ENCODE measurements around the gene CLPTM1. TPM values are rescaled to one million over a fixed set of nuclear protein-coding genes. Genes with fewer than 3 reads are reported as not detected.
A peak's percentile ranks its signal among the peaks of the same experiment; 100 is the strongest.

CLPTM1 gene
- total RNA-seq, 1 donor = 62.6 TPM

DNA sequence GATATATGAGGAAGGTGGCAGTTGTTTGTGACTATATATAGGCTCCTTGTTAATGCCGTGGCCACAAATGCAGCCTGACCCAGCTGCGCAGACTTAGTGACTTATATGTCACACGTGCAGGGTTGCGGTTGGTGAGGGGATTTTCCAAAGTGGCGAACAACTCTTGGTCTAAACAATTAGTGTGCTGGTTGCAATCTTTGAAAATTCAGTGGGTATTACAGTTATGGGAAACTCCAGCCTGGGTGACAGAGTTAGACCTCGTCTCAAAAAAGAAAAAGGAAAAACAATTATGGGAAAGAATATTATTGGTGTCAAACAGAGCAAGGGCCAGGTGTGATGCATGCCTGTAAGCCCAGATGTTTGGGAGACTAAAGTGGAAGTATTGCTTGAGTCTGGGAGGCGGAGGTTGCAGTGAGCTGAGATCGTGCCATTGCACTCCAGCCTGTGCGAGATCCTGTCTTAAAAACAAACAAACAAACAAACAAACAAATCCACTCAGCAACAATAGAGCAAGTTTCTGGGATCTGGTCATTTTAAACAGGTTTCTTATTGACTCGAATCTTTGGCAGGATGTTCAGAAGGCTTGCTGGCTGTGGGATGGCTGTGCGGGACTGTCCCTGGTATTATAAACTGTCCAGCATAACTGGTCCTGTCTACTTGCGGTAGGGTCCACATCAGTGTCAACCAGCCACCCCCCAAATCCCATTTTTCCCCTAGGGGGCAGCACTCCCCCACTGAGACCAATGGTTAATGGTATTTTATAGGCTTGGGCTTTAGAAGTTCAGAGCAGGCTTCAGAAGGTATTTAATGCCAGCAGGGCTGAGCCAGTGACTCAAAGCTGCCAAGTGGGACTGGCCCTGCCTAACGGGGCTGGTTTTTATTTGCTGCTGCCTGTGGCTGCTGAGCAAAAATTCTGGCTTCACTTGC is 61.5 kb downstream of the CLPTM1 start:
- H3K4me3 ChIP-seq (ENCODE audit: low read depth, low read length) = no peak overlapping the region
- TF ChIP-seq, protein P1, sequence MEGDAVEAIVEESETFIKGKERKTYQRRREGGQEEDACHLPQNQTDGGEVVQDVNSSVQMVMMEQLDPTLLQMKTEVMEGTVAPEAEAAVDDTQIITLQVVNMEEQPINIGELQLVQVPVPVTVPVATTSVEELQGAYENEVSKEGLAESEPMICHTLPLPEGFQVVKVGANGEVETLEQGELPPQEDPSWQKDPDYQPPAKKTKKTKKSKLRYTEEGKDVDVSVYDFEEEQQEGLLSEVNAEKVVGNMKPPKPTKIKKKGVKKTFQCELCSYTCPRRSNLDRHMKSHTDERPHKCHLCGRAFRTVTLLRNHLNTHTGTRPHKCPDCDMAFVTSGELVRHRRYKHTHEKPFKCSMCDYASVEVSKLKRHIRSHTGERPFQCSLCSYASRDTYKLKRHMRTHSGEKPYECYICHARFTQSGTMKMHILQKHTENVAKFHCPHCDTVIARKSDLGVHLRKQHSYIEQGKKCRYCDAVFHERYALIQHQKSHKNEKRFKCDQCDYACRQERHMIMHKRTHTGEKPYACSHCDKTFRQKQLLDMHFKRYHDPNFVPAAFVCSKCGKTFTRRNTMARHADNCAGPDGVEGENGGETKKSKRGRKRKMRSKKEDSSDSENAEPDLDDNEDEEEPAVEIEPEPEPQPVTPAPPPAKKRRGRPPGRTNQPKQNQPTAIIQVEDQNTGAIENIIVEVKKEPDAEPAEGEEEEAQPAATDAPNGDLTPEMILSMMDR (IDR thresholded peaks at IDR 0.05; ENCODE audit: insufficient read depth, low read depth, low read length) = peak; percentile 81
- DNase-seq (ENCODE audit: low read depth) = peak; percentile 75

DNA sequence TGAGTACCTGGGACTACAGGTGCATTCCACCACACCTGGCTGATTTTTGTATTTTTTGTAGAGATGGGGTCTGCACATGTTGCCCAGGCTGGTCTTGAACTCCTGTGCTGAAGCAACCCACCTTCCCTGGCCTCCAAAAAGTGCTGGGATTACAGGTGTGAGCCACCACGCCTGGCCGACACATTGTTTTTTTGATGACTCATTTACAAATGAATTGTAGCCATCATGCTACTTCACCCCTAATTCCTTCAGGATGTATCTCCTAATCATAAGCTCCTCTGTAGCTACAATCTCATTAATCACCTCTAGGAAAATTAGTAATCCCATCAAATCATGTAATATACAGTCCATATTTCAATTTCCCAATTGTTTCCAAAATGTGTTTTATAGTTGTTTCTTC is 64.0 kb downstream of the CLPTM1 start:
- no peak overlapping the region for H3K4me3 ChIP-seq (ENCODE audit: low read depth, low read length)
- TF ChIP-seq, protein P1 (IDR thresholded peaks at IDR 0.05; ENCODE audit: insufficient read depth, low read depth, low read length) = no peak

DNA sequence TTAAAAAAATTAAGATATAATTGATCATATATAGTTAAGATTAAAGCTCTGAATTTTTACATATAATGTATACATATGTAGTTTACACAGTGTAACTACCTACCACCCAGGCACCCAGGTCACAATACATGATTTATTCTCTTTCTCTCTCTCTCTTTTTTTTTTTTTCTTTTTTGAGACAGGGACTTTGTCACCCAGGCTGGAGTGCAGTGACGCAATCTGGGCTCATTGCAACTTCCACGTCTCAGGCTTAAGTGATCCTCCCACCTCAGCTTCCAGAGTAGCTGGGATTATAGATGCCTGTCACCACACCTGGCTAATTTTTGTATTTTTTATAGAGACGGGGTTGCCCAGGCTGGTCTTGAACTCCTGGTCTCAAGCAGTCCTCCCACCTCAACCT is 64.9 kb downstream of the CLPTM1 start:
- H3K4me3 ChIP-seq (ENCODE audit: low read depth, low read length) = no peak overlapping the region
- TF ChIP-seq, protein P1 (IDR thresholded peaks at IDR 0.05; ENCODE audit: insufficient read depth, low read depth, low read length) = no peak
- no peak for DNase-seq (ENCODE audit: low read depth)

More for the DNA sequence above, 64.0 kb downstream of the CLPTM1 start:
- DNase-seq (ENCODE audit: low read depth) = no peak

DNA sequence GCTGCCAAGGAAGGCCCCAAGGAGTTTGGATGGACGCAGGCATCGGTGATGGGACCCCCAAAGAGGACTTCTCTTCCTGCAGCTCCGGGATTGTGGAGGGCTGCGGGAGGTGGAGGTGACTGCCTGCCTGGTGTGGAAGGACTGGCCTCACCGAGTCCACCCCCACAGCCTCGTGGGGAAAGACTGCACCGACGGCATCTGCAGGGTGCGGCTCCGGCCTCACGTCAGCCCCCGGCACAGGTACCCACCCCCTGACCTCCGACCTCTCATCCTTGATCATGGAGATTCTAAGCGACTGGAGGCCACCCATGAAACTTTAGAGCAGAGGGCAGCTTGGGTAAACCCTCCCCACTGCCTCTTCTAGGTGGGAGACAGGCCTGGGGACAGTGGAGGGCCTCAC is 66.8 kb downstream of the CLPTM1 start:
- no peak for DNase-seq (ENCODE audit: low read depth)
- TF ChIP-seq, protein P1 (IDR thresholded peaks at IDR 0.05; ENCODE audit: insufficient read depth, low read depth, low read length) = no peak
- no peak overlapping the region for H3K4me3 ChIP-seq (ENCODE audit: low read depth, low read length)

DNA sequence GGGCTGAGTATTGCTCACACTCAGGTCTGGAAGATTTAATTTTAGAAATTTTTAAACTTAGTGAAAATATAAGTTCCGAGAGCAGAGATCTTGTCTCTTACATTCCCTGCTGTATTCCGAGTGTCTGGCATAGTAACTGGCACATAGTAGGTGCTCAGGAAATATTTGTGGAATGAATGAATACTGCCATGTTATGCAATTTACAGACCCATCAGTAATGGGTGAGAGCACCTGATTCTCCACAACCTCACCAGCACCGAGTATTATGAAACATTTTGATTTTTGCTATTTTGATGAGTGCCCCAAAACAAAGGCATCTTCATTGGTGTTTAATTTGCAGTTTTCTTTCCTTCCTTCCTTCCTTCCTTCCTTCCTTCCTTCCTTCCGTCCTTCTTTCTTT is 67.9 kb downstream of the CLPTM1 start:
- H3K4me3 ChIP-seq (ENCODE audit: low read depth, low read length) = no peak overlapping the region
- DNase-seq (ENCODE audit: low read depth) = no peak
- TF ChIP-seq, protein P1 (IDR thresholded peaks at IDR 0.05; ENCODE audit: insufficient read depth, low read depth, low read length) = no peak

DNA sequence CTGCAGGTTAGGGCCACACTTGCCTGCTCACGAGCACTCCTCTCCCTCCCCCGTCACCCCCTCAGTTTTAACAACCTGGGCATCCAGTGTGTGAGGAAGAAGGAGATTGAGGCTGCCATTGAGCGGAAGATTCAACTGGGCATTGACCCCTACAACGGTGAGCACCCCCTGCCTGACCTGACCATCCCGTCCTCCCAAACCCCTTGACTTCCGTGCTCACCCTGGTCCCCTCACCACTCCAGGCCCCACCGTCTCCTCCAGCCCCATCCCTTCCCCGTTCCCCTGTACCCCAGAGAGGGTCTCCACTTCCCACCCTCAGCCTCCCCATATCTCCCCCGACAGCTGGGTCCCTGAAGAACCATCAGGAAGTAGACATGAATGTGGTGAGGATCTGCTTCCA is 70.1 kb downstream of the CLPTM1 start:
- TF ChIP-seq, protein P1 (IDR thresholded peaks at IDR 0.05; ENCODE audit: insufficient read depth, low read depth, low read length) = no peak
- no peak for DNase-seq (ENCODE audit: low read depth)
- no peak overlapping the region for H3K4me3 ChIP-seq (ENCODE audit: low read depth, low read length)

Data from fibroblast of villous mesenchyme (primary cell).